Breast epithelium (tissue), 3 donors: ENCODE results near the gene NFIC.

Experiments
- CTCF ChIP-seq, 3 donors: fragments of 450-650 bp; IDR thresholded peaks; one replicate each; pipeline ENCODE4 v1.5.1; 2016 to 2017; ENCODE audit warnings: antibody characterized with exemption in 3 of 3, mild to moderate bottlenecking in 3 of 3, moderate library complexity in 3 of 3
- POLR2A ChIP-seq: fragments of 450-650 bp; IDR thresholded peaks from one replicate; pipeline ENCODE4 v1.6.1; 2016; ENCODE audit warnings: antibody characterized with exemption, mild to moderate bottlenecking, moderate library complexity
- POLR2AphosphoS5 ChIP-seq, 3 donors: sonication (generic); formaldehyde crosslinking; IDR thresholded peaks; one replicate each; pipeline ENCODE4 v1.6.1; 2017; ENCODE audit warnings: antibody characterized with exemption in 3 of 3

- no peak for TF ChIP-seq POLR2AphosphoS5 (IDR thresholded peaks at IDR 0.05)
- TF ChIP-seq CTCF (IDR thresholded peaks at IDR 0.05): no peak
- TF ChIP-seq POLR2A: no peak
Observed at GRCh38 chr19:3356805-3357204, 9.6 kb upstream of the NFIC start.
